HG02973 (cell line): ENCODE measurements around the gene DIP2C.

Experiments used
- ATAC-seq: cut with Tn5 transposase; IDR thresholded peaks from one replicate; pipeline ENCODE4 v1.9.1; 2021; ENCODE audit warnings: moderate library complexity; ENCODE audit not compliant: unreplicated experiment

The DIP2C gene, protein sequence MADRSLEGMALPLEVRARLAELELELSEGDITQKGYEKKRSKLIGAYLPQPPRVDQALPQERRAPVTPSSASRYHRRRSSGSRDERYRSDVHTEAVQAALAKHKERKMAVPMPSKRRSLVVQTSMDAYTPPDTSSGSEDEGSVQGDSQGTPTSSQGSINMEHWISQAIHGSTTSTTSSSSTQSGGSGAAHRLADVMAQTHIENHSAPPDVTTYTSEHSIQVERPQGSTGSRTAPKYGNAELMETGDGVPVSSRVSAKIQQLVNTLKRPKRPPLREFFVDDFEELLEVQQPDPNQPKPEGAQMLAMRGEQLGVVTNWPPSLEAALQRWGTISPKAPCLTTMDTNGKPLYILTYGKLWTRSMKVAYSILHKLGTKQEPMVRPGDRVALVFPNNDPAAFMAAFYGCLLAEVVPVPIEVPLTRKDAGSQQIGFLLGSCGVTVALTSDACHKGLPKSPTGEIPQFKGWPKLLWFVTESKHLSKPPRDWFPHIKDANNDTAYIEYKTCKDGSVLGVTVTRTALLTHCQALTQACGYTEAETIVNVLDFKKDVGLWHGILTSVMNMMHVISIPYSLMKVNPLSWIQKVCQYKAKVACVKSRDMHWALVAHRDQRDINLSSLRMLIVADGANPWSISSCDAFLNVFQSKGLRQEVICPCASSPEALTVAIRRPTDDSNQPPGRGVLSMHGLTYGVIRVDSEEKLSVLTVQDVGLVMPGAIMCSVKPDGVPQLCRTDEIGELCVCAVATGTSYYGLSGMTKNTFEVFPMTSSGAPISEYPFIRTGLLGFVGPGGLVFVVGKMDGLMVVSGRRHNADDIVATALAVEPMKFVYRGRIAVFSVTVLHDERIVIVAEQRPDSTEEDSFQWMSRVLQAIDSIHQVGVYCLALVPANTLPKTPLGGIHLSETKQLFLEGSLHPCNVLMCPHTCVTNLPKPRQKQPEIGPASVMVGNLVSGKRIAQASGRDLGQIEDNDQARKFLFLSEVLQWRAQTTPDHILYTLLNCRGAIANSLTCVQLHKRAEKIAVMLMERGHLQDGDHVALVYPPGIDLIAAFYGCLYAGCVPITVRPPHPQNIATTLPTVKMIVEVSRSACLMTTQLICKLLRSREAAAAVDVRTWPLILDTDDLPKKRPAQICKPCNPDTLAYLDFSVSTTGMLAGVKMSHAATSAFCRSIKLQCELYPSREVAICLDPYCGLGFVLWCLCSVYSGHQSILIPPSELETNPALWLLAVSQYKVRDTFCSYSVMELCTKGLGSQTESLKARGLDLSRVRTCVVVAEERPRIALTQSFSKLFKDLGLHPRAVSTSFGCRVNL (N-terminal part only)

DNA sequence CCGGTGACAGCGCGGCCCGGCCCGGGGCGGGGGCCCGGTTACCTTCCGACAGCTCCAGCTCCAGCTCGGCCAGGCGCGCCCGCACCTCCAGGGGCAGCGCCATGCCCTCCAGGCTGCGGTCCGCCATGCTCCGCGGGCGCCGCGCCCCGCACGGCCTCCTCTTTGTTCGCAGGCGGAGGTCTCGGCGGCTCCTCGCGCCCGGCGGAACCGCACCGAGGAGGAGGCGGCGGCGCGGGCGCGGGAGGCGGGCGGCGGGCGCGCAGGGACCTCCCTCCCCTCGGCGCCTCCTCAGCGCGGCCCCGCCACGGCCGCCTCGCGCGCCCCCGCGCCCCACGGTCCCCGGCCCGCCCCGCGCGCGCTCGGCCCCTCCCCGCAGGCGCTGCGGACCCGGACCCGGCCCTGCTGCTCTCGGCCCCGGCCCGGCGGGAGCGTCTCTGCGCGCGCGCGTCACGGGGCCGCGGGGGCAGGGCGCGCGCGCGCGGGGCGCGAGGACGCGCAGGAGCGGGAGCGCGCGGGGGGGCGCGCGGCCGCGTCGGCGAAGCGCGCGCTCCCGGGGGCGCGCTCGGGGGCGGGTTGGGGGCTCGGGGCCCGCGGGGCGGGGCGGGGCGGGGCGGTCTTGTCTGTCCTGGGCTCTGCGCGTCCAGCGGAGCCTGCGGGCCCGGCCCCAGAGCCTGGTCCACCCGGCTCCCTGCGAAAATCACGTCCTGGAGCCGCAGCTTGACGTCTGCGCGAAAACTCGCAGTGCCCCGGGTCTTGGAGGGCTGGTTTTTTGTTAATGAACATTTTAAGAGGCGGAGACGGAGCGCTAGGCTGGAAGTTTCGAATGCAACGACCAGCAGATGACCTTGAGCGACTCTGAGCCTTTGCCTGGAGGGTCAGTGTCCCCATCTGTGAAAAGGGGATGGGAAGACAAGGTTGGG is at the start of gene DIP2C:
DIP2C (minus strand) TSS at position 217 of the 920 bp plus-strand sequence; CDS start at position 127, 90 bp downstream.
- no peak for ATAC-seq

DNA sequence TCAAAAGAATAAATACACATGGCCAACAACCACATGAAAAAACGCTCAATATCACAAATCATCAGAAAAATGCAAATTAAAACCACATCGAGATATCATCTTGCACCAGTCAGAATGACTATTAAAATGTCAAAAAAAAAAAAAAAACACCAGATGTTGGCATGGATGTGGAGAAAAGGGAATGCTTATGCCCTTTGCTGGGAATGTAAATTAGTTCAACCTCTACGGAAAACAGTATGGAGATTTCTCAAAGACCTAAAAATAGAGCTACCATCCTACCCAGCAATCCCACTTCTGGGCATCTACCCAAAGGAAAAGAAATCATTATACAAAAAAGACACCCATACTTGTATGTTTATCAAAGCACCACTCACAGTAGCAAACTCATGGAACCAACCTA is 45.0 kb upstream of the DIP2C start:
- ATAC-seq, result no peak

DNA sequence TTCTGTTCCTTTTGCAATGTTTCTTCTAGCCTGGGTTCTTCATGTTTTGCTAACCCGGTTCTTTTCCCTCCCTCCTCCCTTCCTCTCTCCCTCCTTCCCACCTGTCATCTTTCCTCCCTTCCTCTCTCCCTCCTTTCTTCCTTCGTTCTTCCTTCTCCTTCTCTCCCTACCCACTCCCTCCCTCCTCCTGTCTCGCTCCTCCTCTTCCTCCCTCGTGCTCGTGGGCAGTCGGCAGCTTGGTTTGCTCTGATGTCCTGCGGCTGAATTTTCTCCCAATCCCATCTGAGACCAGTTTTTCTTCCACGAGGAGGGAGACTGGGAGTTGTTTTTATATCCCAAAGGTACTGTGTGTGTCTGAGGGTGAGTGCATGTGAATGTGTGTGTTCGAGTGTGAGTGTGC is 43.6 kb upstream of the DIP2C start:
- ATAC-seq, result no peak

DNA sequence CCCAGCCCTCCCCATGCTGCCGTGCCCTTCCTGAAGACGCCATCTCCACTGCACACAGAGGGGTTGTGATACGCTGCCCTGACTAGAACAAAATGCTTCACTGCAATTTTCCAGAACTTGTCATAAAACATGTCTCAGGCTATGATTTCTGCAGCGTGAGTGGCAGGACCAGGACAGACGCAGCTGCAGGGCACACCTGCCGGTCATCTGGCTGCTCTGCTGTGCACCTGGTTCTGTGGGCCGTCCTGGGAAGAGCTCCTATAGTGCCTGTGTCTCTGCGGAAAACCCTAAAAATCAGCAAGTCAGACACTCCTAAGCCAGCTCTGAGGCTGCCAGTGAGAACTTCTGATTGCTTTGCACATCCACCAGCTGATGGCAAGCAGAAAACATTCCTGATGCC is 39.7 kb upstream of the DIP2C start:
- ATAC-seq, result no peak

DNA sequence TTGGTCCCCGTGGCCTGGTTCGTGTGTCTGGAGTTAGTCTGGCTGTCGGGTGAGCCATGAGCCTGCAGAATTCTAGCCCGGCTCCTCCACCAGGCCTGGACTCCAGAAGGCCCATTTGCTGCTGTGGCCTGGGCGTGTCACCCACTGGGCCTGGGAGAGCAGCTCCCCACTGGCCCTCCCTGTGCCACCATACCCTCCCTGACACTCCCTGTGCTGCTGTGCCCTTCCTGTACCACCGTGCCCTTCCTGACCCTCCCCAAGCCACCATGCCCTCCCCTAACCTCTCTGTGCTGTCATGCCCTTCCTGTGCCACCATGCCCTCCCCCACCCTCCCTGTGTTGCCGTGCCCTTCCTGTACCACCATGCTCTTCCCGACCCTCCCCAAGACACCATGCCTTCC is 39.1 kb upstream of the DIP2C start:
- ATAC-seq, result no peak

DNA sequence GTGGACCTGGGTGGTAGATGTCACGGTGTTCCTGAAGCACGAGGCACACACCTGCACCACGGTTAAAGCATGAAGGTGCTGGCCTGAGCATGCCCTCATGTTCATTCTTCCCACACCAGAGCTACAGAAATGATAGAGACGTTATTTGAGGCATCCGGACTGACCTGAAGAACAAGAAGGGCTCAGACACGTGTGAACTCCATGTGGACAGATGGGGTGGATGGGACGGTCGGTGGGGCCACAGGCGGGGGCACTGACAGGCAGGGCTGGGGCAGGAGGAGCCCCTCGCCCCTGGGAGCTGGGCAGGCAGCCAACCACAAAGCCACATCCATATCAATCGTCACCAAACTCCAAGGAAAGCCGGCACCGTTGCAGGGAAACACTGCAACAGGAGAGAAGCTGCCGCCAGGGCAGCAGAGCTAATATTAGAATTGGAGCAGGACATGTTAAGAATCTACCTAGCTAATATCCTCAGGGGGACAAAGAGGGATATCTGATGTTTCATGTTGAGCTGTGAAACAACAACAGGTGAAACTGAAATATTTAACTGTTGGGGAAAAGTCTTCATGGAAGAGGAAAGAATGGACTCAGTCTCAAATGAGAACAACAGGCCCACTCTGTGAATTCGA is 37.8 kb upstream of the DIP2C start:
- ATAC-seq, result no peak

DNA sequence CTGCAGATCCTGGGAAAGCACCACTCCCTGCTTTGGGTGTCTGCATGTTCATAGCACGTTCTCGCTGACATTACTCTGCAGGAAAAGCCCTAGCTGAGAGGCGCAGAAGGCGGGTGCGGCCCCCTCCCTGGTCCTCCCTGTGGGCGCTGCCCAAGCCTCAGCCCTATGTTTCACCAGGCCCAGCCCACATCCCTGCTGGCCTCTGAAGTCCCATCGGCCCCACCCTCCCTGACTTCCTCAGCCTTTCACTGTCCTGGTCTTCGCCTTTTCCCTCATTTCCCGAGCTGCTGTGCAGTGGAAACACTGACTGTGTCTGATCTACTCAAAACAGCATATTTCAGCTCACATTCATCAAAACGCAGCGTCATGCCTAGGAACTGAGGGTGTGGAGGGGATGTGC is 36.3 kb upstream of the DIP2C start:
- no peak for ATAC-seq

DNA sequence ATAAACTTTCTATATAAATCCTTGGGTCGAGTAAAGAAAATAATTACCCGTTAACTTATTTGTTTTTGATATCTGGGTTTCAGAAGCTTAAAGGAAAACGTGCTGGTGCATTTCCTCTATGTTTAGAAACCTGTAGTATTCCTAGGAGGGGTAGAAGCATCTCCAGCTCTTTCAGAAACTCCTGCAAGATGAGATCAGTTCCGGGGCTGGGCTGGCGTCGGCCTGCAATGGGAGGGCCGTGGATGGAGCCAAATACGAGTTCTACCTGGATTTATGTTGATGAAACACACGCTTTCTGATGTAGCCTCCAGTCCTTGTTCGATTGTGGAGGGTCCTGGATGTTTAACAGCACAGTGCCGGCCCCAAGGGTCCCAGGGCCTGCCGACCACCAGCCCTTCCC is 35.8 kb upstream of the DIP2C start:
- no peak for ATAC-seq

DNA sequence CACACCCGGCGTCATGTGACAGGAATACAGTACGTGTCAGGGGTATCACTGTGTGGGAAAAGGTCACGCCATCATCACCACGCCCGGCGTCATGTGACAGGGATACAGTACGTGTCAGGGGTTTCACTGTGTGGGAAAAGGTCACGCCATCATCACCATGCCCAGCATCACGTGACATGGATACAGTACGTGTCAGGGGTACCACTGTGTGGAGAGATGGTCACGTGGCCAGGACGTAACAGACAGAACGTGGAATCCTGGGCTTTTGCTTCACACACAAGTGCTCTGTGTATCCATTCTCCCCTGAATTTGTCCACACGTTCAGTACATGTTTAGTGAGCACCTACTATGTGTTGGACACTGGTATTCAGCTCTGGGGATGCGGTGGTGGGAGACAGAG is 34.5 kb upstream of the DIP2C start:
- ATAC-seq, result no peak

DNA sequence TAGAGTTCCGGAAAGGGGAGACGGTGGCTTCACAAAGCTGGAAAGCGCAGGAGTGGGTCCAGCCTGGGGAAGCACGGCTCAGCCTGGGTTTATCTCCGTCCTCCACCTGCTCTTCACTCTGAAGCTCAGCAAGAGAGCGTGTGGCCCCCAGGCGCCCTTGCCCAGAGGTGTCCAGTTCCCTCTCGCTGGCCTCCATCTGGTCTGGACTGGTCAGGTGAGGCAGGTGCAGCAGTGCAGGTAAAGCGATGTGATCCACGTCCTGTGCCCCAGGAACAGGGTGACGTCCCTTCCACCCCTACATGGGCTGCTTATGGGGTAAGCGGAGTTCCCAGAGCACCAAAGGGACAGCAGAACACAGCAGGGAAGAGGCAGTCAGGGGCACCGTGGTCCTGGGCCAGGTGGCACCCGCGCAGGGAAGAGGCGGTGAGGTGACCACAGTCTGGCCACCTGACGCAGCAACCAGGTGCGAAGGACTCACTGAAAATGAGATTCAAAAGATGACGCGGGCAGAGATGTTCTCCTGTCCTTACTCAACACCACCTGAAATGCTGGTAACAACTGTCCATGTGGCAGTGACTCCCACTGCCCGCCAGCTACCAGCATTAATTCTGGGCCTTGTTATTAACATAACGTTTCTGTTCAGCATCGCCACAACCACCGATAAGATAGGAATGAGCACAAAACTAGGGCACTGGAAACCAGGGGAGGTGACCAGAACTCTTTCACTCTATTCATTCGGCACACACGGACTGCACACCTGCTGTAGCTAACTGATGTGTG is 33.0 kb upstream of the DIP2C start:
- ATAC-seq, result no peak

- ATAC-seq, result no peak
Observed at GRCh38 chr10:718143-718700, 28.8 kb upstream of the DIP2C start.

GRCh38 chr10:717458-717857 is 28.0 kb upstream of the DIP2C start:
- ATAC-seq, result no peak

- no peak for ATAC-seq
Observed at GRCh38 chr10:716821-717220, 27.4 kb upstream of the DIP2C start.

GRCh38 chr10:714214-714613 is 24.7 kb upstream of the DIP2C start:
- ATAC-seq, result no peak

- no peak for ATAC-seq
Observed at GRCh38 chr10:712575-712974, 23.1 kb upstream of the DIP2C start.

DNA sequence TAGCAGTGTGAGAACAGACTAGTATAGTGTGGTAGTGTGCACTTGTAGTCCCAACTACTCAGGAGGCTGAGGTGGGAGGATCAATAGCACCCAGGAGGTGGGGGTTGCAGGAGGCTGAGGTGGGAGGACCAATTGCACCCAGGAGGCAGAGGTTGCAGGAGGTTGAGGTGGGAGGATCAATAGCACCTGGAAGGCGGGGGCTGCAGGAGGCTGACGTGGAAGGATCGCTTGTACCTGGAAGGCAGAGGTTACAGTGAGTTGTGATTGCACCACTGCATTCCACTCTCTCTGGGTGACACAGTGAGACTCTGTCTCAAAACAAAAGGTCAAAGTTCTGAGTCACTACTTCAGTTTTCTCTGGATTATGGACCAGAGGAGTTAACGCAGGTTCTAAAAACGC is 22.6 kb upstream of the DIP2C start:
- no peak for ATAC-seq

DNA sequence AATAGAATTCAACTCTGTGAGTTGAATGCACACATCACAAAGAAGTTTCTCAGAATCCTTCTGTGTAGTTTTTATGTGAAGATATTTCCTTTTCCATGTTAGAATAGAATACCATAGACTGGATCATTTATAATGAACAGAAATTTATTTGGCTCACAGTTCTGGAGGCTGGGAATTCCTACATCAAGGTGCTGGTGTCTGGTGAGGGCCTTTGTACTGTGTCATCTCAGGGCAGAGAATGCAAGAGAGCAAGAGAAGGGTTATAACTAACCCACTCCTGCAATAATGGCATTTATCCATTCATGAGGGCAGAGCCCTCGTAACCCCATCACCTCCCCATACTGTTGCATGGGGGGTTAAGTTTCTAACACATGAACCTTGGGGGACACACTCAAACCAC is 18.4 kb upstream of the DIP2C start:
- no peak for ATAC-seq

- no peak for ATAC-seq
Observed at GRCh38 chr10:707456-707855, 18.0 kb upstream of the DIP2C start.

GRCh38 chr10:703118-703517 is 13.7 kb upstream of the DIP2C start:
- no peak for ATAC-seq
